SK-N-SH treated with all-trans-retinoic acid at 6 μM for 48 hours (cell line): Measurements from ENCODE around the gene TAS2R39.
"Not testable (repeated sequence)": the region's sequence is repeated elsewhere in the genome, so short reads cannot be mapped to it uniquely, and the experiment has no call there.

Experiments used
- ZFP30 ChIP-seq: fragments of 450-650 bp; formaldehyde crosslinking; IDR thresholded peaks from 2 replicates; pipeline ENCODE4 v1.5.0; 2022; ENCODE audit warnings: mild to moderate bottlenecking, moderate library complexity
- TF ChIP-seq, protein P1 (sequence below): fragments of 250-450 bp; sonication (Bioruptor Pico); IDR thresholded peaks from 2 replicates; pipeline ENCODE4 v1.5.0; 2020; ENCODE audit warnings: mild to moderate bottlenecking, moderate library complexity

DNA sequence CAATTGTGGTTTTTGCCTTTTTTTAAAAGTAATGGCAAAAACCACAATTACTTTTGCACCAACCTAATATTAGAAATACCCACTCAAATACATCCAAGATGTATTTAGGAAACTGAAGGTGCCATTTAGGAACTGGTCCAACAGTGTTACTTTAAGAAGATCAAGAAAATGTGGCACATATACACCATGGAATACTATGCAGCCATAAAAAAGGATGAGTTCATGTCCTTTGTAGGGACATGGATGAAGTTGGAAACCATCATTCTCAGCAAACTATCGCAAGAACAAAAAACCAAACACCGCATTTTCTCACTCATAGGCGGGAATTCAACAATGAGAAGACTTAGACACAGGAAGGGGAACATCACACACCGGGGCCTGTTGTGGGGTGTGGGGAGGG is 2.4 kb upstream of the TAS2R39 start:
- TF ChIP-seq ZFP30 (CRISPR knock-in tag) = not testable (repeated sequence)
- TF ChIP-seq, protein P1, sequence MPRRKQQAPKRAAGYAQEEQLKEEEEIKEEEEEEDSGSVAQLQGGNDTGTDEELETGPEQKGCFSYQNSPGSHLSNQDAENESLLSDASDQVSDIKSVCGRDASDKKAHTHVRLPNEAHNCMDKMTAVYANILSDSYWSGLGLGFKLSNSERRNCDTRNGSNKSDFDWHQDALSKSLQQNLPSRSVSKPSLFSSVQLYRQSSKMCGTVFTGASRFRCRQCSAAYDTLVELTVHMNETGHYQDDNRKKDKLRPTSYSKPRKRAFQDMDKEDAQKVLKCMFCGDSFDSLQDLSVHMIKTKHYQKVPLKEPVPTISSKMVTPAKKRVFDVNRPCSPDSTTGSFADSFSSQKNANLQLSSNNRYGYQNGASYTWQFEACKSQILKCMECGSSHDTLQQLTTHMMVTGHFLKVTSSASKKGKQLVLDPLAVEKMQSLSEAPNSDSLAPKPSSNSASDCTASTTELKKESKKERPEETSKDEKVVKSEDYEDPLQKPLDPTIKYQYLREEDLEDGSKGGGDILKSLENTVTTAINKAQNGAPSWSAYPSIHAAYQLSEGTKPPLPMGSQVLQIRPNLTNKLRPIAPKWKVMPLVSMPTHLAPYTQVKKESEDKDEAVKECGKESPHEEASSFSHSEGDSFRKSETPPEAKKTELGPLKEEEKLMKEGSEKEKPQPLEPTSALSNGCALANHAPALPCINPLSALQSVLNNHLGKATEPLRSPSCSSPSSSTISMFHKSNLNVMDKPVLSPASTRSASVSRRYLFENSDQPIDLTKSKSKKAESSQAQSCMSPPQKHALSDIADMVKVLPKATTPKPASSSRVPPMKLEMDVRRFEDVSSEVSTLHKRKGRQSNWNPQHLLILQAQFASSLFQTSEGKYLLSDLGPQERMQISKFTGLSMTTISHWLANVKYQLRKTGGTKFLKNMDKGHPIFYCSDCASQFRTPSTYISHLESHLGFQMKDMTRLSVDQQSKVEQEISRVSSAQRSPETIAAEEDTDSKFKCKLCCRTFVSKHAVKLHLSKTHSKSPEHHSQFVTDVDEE (CRISPR knock-in tag) = not testable (repeated sequence)
